HG03045 (cell line): Measurements from ENCODE around the gene GCNT3.

Source experiments
- ATAC-seq: cut with Tn5 transposase; IDR thresholded peaks from one replicate; pipeline ENCODE4 v1.9.1; 2021; ENCODE audit warnings: mild to moderate bottlenecking, moderate library complexity; ENCODE audit not compliant: unreplicated experiment

GCNT3 gene, protein sequence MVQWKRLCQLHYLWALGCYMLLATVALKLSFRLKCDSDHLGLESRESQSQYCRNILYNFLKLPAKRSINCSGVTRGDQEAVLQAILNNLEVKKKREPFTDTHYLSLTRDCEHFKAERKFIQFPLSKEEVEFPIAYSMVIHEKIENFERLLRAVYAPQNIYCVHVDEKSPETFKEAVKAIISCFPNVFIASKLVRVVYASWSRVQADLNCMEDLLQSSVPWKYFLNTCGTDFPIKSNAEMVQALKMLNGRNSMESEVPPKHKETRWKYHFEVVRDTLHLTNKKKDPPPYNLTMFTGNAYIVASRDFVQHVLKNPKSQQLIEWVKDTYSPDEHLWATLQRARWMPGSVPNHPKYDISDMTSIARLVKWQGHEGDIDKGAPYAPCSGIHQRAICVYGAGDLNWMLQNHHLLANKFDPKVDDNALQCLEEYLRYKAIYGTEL

DNA sequence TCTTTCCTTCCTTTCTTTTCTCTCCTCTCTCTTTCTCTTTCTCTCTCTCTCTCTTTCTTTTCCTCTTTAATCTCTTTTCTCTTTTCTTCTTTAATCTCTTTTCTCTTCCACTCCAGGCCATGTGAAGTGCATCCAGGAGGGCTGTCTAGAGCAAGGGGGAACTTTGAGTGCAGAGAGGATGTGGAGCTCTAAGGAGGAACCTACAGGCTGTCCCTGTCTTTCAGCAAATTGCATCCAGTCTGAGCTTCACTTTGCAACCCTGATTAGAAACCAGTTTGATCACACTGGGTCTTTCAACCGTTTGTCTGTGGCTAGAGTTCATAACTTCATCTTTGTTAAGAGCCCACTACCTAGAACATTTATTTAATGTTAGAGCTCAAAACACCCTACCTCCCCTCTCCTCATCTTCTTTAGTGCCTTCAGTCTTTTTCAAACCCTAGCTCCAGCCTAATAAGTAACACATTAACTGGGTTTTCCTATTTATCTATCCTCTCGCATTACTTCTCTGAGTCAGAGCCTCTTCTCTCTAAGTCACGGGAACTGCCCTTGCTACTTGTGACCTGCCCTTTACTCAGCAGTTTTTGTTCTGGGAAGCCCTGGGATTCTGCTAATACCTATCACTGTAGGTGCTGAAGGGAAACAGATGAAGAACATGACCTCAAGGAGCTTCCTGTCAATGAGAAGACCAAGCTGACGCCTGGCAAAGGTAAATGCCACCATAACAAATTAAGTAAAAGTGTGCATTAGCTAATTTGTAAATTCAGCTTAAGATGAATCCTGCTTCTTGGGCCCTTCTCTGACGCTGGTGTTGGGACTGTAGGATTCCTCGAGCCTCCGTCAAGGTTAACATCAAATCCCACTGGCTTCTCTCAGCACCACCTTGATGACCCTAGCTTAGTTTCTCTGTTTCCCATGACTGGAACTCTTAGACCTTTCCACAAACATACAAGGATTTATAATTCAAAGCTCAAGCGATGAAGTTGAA, at the start of gene GCNT3:
TSS of gene GCNT3 (plus strand) at position 508 of the 985 bp plus-strand sequence. CDS start 6,456 bp downstream, outside the sequence.
- no peak for ATAC-seq

DNA sequence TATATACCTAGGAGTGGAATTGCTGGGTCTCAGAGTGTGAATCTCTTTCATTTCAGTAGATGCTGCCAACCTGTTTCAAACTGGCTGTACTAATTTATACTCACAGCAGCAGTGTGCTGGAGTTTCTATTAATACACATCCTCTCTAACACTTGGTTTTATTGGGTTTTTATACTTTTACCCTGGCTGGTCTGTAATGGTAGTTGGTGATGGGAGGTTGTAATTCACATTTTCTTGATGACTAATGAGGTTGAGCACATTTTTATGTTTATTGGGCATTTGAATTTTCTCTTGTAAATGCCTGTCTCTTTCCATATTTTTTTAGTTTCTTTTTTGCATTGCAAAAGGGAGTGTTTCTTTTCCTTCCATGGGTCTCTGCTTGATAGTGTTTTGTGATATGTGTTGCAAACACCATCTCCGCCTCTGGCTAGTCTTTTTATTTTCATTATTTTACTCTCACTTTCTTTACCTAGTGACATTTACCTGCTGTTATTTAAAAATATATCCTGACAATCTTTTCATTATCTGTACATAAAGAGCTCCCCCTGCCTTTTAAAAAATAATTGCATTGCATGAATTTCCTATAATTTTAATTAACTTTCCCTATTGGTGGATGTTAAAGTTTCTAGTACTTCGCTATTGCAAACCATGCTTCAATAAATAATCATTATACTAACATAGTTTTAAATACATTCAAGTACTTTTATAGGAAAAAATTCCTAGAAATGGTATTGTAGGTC, 49.0 kb upstream of the GCNT3 start:
- no peak for ATAC-seq

DNA sequence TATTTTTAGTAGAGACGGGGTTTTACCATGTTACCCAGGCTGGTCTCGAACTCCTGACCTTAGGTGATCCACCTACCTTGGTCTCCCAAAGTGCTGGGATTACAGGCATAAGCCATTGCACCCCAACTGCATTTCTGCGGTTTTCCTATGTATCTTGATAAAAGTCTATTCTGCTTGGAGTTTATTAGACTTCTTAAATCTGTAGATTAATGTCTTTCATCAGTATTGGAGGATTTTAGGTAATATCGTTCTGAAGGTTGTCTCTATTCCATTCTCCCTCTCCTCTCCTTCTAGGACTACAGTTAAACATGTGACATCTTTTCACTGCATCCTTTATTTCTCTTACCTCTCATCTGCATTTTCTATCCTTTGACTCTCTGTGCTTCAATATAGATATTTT, 46.3 kb upstream of the GCNT3 start:
- no peak for ATAC-seq

DNA sequence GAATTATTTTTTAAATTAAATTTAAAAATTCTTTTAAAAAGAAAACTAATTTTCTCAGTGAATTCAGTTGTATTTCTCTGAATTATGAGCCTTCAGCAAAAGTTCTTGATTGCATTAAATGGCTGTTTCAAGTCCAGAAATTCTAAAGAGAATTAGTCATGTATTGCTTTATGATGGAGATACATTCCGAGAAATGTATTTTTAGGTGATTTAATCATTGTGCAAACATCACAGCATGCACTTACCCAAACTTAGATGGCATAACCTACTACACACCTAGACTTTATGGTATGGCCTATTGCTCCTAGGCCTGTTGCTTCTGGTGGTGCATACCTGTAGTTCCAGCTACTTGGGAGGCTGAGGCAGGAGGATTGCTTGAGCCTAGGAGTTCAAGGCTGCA, 44.3 kb upstream of the GCNT3 start:
- no peak for ATAC-seq

DNA sequence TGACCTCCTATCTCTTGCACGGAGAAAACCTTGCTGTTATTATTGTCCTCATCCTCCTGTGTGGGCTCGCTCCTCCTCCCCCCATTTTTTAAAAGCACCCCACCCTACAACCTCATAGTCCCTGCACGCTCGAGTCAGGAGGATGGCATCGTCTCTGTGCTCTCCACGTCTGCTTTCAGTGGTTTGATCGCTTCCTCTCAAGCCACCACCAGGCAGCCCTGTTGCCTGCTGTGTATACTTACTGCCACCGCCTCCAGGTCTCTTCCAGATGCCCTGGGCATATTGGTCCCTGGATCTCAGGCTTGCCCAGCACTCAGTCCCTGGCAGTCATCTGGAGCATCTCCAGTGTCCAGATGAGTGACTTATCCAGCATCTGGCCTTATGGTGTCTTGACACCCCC, 42.1 kb upstream of the GCNT3 start:
- ATAC-seq, result no peak

DNA sequence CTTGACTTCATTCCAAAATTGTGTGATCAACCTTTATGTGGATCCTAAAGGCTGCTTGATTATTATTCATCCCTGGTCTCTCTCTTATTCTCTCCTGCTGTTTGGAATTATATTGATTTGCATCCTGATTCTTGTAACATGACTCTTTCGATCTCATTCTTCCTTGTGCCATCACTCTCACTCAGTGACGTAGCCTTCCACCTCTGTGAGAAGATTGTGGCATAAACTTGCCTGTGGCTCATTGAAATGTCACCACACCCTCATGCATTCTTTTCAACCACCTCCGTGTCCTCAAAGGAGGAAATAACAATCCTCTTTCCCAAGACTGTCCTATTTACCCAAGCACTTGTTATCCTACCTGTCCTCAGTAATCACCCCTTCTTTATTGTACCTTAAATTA, 41.3 kb upstream of the GCNT3 start:
- ATAC-seq, result no peak

DNA sequence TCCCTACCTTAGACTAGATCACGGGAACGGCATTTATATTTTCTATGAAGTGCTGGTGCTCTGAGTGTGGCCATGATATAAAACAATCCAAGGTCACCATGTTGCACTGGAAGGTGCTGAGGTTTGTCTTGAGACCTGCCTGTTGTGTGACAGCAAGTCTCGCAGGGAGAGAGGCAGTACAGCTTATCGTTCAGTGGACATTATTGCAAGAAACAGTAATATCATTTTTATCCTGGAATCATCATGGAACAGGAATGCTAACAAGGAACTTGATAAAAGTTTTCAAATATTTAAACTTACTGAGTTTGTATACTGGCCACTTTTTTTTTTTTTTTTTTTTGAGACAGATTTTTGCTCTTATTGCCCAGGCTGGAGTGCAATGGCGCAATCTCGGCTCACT, 40.0 kb upstream of the GCNT3 start:
- ATAC-seq, result no peak

DNA sequence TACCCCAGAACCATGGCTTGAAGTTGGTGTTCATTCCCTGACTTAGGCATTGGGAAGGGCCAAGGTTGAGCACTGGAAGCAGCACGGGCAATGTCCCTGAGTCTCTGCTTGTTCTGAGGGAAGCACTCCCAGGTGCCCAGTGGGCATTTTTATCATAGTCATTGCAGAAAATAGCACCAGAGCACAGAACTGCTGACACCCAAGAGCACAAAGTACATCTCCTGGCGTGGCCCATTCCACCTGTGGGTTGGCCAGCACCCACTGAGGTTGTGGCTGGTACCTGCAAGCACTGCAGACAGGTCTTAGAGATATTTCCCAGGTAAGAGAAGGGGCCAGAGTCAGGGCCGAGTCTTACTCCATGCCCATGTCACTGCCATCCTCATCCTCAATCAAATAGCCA, 28.5 kb upstream of the GCNT3 start:
- no peak for ATAC-seq

DNA sequence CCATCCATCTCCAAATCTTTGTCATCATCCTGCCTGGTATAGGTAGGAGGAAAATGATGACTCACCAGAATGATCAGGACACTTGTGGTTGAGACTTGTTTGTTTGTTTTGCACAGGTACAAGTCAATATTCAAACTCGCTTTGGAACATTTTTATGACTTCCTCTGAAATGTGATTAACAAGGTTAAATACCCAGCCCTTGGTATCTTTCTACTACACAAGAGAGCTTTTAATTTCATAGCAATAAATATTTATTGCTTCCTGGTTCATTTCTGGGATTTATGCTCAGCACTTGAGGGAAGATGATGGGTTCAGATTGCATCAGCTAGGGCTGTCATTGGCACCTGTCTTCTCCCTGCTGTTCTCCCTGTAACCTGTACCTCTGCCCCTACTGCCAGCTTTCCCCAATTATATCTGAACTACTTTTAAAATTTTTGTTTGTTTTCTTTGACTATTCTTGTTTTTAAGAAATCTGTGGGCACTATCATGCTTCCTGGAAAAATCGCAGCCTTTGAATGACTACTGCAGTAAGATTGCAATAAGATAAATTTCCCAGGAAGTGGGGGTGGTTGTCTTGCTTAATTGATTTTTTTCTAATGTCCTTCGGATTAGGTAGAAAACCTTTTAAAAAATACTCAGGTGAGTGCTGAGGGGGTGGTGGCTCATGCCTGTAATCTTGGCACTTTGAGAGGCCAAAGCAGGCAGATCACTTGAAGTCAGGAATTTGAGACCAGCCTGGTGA, 24.3 kb upstream of the GCNT3 start:
- ATAC-seq, result no peak

DNA sequence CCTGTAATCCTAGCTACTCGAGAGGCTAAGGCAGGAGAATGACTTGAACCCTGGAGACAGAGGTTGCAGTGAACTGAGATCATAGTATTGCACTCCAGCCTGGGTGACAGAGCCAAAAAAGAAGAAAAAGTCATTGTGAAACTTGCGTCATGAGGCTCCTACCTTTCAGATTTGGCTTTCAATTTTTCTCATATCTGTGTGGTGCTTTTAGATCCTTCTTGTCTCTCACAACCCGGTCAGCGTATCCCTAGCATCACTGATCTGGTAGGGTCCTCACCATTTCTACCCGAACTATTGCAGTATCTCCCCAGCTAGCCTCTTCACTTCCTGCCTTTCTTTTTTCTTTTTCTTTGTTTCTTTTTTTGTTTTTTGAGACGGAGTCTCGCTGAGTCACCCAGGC, 21.6 kb upstream of the GCNT3 start:
- ATAC-seq, result no peak

DNA sequence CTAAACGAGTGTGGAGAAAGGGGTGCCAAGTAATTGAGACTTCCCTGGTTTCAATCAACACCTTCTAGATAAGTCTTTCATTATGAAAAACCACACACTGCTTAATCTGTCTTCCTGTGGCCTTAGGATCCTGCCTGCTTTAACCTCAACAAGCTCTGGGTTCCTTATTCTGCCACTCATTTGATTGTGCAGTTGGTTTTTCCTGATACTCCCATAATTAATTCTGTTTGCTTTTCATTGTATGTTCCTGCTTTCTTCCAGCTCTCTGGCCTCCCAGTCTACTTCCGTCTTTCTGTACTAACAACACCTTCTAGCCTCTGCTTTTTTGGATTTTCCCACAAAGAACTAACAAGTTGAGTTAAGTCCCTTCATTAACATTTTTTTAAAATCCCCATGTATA, 20.2 kb upstream of the GCNT3 start:
- no peak for ATAC-seq

DNA sequence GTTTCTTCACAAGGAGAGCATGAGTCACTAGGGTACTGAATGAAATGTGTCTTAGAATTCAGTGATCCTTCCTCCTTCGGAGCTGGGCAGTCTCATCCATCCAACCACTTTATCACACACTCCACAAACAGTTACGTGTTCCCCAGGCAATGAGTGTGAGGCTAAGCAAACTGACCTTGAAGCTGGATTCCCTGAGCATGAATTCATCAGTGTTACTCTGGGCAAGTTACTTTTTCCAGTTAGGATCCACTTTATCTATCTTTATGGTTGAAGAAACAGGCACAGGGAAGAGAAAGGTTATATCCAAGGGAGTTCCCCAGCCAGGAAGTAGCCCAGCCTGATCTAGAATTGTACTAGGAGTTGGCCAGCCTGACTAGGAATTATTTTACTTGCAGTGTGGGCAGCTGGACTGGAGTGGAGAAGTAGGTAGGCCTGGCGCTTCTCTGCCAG, 17.1 kb upstream of the GCNT3 start:
- ATAC-seq, result no peak

DNA sequence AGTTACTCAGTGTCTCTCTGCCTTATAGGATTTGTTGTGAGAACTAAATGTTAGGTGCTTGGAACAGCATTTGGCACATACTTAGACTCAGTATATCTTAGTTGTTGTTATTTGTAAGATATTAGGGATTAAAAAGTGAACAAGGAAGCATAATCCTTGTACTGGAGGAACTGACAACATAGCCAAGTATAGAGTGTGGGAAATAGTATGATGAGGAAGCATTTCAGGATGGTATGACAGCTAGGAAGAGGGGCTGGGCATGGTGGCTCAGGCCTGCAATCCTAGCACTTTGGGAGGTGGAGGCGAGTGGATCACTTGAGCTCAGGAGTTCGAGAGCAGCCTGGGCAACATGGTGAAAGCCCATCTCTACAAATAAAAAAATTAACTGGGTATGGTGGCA, 16.6 kb upstream of the GCNT3 start:
- no peak for ATAC-seq

DNA sequence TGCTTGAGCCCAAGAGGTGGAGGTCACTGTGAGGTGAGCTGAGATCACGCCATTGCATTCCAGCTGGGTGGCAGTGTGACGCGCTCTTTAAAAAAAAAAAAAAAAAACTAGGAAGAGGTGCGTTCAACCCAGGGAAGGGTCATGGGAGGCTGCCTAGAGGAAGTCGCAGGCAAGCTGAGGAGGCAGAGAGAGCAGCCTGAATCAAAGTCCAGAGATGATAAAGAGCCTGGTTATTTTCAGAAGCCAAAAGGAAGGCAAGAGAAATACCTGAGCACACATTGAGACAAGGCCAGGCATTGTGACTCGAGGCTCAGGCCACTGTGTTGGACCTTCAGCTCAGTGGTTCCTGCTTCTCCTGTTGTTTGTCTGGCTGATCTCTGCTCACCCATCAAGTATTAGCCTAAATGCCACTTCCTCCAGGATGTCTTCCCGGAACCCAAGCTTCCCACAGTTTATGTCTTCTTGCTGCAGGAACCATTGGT, 16.1 kb upstream of the GCNT3 start:
- ATAC-seq, result no peak

DNA sequence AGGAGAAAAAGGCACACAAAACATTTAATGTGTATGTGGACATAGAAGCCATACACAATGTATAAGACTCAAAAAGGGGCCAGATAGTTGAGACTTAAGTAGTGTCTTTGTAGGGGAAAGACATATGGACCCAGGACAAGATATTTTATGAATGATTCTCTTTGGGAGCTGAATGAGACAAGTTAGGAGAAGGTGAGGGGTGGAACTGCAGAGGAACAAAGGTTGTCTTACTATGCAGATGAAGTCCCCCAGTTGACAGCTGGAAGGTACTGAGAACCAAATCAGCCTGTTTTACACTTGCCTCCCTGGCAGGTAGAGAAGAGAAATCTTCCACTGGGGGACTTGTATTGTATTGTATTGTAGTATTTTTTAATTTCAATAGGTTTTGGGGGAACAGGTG, 14.9 kb upstream of the GCNT3 start:
- no peak for ATAC-seq

DNA sequence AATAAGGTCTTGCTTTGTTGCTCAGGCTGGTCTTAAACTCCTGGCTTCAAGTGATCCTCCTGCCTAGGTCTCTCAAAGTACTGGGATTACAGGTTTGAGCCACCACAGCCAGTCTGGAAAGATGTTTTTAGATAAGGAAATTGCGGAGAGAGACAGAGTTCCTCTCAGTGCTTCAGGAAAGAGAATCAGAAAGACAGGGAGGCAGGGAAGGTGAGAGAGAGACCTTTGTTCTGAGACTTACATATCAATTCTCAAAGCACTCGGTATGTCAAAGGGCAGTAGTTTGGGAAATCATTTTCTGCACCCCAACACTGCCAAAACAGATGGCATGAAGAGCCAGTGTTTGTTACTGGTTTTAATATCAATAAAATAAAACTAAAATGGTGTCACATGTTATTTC, 13.1 kb upstream of the GCNT3 start:
- no peak for ATAC-seq

DNA sequence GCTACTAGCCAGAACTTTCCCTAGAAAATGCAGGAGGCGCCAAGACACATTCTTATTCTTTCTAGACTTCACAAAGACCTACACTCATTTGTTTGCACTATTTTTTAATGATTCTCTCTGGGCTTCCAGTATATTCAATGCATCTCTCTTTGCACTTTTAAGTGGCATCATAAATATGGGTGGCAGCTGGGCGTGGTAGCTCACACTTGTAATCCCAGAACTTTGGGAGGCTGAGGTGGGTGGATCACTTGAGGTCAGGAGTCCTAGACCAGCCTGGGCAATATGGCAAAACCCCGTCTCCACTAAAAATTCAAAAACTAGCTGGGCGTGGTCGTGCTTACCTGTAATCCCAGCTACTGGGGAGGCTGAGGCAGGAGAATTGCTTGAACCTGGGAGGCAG, 5.6 kb upstream of the GCNT3 start:
- no peak for ATAC-seq

DNA sequence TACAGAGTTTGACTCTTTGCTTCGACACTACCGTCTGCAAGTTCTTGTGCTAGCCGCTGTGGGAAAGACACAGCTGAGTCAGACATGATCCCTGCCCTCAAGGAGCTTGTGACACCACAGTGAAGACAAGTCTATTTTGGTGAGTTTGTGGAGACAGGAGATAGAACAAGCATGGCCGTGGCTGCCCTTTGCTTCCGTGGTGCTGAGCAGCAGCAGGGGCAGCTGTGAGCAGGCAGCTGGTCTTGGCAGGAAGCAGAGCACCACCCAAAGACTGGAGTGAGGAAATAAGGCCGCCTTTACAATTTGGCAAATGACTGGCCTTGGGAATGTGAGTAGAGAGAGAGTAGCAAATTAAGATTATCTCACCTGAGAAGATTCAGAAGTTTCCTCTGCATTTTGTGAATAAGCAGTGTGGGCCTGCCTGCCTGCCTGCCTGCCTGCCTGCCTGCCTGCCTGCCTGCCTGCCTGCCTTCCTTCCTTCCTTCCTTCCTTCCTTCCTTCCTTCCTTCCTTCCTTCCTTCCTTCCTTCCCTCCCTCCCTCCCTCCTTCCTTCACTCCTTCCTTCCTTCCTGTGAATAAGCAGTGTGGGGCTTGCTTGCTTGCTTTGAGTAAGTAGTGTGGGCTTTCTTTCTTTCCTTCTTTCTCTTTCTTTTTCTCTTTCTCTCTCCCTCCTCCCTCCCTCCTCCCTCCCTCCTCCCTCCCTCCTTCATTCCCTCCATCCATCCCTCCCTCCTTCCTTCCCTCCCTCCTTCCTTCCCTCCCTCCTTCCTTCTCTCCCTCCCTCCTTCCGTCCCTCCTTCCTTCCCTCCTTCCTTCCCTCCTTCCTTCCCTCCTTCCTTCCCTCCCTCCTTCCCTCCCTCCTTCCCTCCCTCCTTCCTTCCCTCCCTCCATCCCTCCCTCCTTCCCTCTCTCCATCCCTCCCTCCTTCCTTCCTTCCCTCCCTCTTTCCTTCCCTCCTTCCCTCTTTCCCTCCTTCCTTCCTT, 1.6 kb upstream of the GCNT3 start:
- ATAC-seq, result no peak

DNA sequence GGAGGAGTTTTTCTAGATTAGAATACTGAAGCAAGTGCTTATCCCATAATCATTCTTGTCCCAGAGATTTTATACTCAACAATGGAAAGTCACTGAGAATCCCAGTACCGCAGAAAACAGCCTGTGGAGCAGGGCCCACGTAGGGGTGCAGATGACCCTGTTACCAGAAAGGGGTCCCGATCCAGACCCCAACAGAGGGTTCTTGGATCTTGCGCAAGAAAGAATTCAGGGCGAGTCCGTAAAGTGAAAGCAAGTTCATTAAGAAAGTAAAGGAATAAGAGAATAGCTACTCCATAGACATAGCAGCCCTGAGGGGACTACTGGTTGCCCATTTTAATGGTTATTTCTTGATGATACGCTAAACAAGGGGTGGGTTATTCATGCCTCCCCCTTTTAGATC, 2.6 kb downstream of the GCNT3 start:
- ATAC-seq, result no peak
